Lower leg skin (tissue), 4 donors: ENCODE results near the gene YKT6. TPM values are rescaled to one million over a fixed set of nuclear protein-coding genes. Genes with fewer than 3 reads are reported as not detected.
A peak's percentile ranks its signal among the peaks of the same experiment; 100 is the strongest.

Source experiments
- DNase-seq, 2 donors: peaks; one replicate each; pipeline ENCODE4 v3.0.0-alpha.2; 2019; ENCODE audit warnings: low spot score in 2 of 2
- H3K4me3 ChIP-seq: fragments of 200-600 bp; sonication (generic); 2 replicates; pipeline ENCODE4 v1.5.1; 2017; ENCODE audit warnings: mild to moderate bottlenecking, low read depth; ENCODE audit not compliant: poor library complexity, severe bottlenecking
- POLR2A ChIP-seq, 2 donors: fragments of 450-650 bp; IDR thresholded peaks; one replicate each; pipeline ENCODE4 v1.6.1; 2016 to 2017; ENCODE audit warnings: antibody characterized with exemption in 2 of 2, mild to moderate bottlenecking in 1 of 2, moderate library complexity in 1 of 2
- WGBS, 2 donors: methylation state at CpG; one replicate each; pipeline ENCODE4 v1.1.5; 2018; 5-methylcytosine and 5-hydroxymethylcytosine counted together
- intact Hi-C: fragments of 100-400 bp; cut with DNase I; formaldehyde crosslinking; loops from one replicate; pipeline ENCODE4 v1.15.0; 2023; ENCODE audit warnings: low total_unique reads
- total RNA-seq, 4 donors: library from RNA; depleted of rRNA; stranded (reverse); fragments of >200 nt; gene quantifications; one replicate each; pipeline ENCODE4 v1.1.0, GENCODE V29; 2016
- TF ChIP-seq, protein P1 (sequence below), 3 donors: fragments of 450-650 bp; IDR thresholded peaks; one replicate each; pipeline ENCODE4 v1.5.1; 2016; ENCODE audit warnings: antibody characterized with exemption in 3 of 3, mild to moderate bottlenecking in 3 of 3, moderate library complexity in 2 of 3

The YKT6 gene
- total RNA-seq, 4 donors from 2014 or later, result 38.5 to 51.3 (median 44.3) TPM

DNA sequence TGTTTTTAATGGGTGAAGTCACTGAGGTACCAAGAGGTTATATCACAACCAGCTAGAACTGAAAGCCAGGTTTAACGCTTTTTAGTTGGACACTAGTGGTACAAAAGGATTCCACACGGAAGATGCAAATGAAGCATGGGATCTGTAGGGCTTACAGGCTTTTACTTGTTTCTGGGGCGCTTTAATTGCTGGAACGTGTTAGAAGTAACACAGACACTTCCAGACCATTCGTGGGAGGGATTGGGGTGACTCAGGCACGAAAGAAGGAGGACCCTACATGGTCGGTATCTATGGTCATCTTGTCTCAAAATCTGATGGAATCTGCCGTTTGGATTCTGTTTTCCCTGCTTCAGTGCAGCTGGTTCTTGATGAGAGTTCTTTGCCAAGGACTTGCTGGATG is 1.0 kb downstream of the YKT6 start:
- intact Hi-C loops, result no loop called here
- 20% methylated on average over 8 of the region's 8 CpGs for WGBS, 2 donors
- H3K4me3 ChIP-seq, result no peak overlapping the region
- DNase-seq, result no peak
- TF ChIP-seq POLR2A (IDR thresholded peaks at IDR 0.05), result no peak
- TF ChIP-seq, protein P1, sequence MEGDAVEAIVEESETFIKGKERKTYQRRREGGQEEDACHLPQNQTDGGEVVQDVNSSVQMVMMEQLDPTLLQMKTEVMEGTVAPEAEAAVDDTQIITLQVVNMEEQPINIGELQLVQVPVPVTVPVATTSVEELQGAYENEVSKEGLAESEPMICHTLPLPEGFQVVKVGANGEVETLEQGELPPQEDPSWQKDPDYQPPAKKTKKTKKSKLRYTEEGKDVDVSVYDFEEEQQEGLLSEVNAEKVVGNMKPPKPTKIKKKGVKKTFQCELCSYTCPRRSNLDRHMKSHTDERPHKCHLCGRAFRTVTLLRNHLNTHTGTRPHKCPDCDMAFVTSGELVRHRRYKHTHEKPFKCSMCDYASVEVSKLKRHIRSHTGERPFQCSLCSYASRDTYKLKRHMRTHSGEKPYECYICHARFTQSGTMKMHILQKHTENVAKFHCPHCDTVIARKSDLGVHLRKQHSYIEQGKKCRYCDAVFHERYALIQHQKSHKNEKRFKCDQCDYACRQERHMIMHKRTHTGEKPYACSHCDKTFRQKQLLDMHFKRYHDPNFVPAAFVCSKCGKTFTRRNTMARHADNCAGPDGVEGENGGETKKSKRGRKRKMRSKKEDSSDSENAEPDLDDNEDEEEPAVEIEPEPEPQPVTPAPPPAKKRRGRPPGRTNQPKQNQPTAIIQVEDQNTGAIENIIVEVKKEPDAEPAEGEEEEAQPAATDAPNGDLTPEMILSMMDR (IDR thresholded peaks at IDR 0.05), result no peak

DNA sequence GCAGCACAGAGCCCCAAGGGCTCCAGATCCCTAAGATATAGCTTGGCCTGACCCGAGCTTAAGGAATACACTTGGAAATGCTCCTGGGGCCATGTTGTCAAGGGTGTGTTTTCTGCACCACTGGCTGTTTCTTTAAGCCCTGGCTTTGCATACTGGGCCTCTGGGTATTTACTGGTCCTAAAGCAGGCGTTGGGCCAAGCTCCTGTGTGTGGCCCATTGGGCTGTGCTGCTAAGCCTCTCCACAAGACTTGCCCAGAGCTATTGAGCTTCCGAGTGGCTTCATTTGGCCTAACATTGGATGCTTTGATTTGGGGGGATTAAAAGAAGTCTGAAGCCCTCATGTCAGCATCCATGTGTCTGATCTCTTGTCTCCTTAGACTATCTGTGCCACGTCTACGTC is 5.2 kb downstream of the YKT6 start:
- TF ChIP-seq, protein P1 (IDR thresholded peaks at IDR 0.05), result no peak
- no peak for TF ChIP-seq POLR2A (IDR thresholded peaks at IDR 0.05)
- intact Hi-C loops, result no loop called here
- WGBS, 2 donors, result 87% methylated on average over 5 of the region's 5 CpGs
- no peak for DNase-seq
- no peak overlapping the region for H3K4me3 ChIP-seq

DNA sequence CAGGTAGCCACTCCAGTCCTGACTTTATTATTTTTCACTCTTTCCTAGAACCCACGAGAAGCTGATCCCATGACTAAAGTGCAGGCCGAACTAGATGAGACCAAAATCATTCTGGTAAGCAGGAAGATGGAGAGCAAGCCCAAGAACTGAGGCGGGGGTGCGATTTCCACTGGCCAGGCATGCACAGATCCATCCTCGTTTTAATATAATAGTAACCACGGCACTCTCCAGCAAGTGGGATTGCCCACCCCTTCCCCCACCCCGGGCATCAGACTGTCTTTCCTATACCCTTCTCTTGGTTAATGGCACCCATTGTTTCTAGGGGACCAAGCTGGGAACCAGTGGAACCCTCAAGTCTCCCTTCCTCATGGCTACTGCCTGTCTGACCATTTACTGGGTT is 7.3 kb downstream of the YKT6 start:
- TF ChIP-seq POLR2A (IDR thresholded peaks at IDR 0.05), result no peak
- TF ChIP-seq, protein P1 (IDR thresholded peaks at IDR 0.05), result no peak
- intact Hi-C loops, result no loop called here
- peak in 1 of 2 donors; percentile 61 for DNase-seq
- WGBS, 2 donors, result 89 to 93% methylated on average over 7 of the region's 7 CpGs
- H3K4me3 ChIP-seq, result no peak overlapping the region

DNA sequence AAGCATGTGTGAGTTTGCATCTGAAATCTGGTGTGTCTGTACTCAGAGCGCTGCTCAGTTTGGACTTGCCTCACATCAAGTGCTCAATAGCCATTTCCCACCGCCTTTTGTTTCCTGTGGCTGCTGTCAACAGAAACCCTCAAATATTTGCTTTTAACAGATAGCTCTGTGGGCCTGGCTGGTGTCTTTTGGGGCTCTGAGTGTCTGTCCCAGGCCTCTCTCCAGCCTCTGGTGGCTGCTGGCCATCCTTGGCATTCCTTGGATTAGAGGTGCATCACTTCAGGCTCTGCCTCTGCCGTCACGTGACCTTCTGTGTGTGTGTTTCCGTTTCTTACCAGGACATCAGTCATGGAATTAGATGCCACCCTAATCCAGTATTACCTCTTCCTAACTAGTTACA is 9.3 kb downstream of the YKT6 start:
- 82 to 92% methylated on average over 5 of the region's 5 CpGs for WGBS, 2 donors
- no peak for DNase-seq
- intact Hi-C loops, result no loop called here

DNA sequence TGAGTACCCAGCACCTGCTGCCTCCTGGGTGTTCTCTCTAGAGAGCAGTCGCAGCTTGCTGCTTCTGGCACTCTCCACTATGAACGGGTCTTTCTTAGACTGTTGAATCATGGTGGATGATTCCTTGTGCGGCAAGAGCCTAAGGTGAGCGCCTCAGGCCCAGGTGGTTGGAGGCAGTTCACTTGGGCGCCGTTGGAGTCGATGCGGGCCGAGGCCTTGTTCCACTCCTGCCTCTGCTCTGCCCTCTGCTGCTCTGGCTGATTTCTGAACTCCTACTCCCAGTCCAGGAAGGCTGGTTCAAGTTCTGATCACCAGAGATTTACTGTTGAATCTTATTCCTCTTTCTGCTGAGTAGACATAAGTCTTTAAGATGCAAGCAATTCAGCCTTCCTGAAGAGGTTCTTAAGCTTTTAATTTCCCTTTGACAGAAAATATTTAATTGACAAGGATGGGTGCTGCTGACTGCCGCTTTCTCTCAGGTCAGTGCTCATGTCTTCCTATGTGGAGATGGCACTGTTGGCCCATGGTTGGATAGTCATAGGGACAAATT is 10.4 kb downstream of the YKT6 start:
- intact Hi-C loops, result no loop called here
- DNase-seq, result no peak
- WGBS, 2 donors, result 89 to 94% methylated on average over 10 of the region's 10 CpGs
- TF ChIP-seq, protein P1 (IDR thresholded peaks at IDR 0.05), result no peak
- no peak for TF ChIP-seq POLR2A (IDR thresholded peaks at IDR 0.05)
- H3K4me3 ChIP-seq, result no peak overlapping the region

More for the DNA sequence above, 9.3 kb downstream of the YKT6 start:
- TF ChIP-seq, protein P1 (IDR thresholded peaks at IDR 0.05), result no peak
- no peak for TF ChIP-seq POLR2A (IDR thresholded peaks at IDR 0.05)
- H3K4me3 ChIP-seq, result no peak overlapping the region

DNA sequence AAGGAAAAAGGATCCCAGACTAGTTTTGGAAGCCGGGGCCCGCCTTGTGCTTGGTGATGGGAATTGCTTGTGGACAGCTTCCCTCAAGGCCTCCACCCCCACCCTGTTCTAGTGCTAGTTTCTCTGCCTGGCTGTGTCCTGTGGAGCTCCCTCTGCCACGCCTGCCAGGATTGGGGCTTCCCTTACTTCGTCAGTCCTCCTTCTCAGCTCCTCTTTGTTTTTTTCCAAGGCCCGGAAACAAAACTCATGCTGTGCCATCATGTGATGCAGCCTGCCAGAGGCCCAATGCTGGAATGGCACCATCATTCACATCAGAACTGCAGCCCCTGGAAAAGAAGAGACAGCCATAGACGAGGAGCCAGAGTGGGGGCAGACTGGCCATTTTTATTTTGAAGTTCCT is 11.2 kb downstream of the YKT6 start:
- 85 to 88% methylated on average over 6 of the region's 6 CpGs for WGBS, 2 donors
- TF ChIP-seq, protein P1 (IDR thresholded peaks at IDR 0.05), result no peak
- TF ChIP-seq POLR2A (IDR thresholded peaks at IDR 0.05), result no peak
- H3K4me3 ChIP-seq, result no peak overlapping the region
- intact Hi-C loops, result no loop called here
- DNase-seq, result no peak
